Progenitor cell of endocrine pancreas (in vitro differentiated cells): Measurements from ENCODE around the gene ABCB9. TPM values are rescaled to one million over a fixed set of nuclear protein-coding genes. Genes with fewer than 3 reads are reported as not detected.

Experiments
- DNase-seq: peaks from one replicate; pipeline ENCODE4 v3.0.0; 2021; ENCODE audit warnings: low spot score; ENCODE audit not compliant: unreplicated experiment
- H3K27ac Mint-ChIP-seq: 2 replicates; pipeline ENCODE4 v1.8.0; 2021; ENCODE audit warnings: mild to moderate bottlenecking, moderate library complexity, mixed read lengths
- H3K27me3 Mint-ChIP-seq: 2 replicates; pipeline ENCODE4 v1.8.0; 2021; ENCODE audit warnings: mixed read lengths
- H3K36me3 Mint-ChIP-seq: 2 replicates; pipeline ENCODE4 v1.8.0; 2022; ENCODE audit warnings: mixed read lengths; ENCODE audit not compliant: insufficient read depth
- H3K4me1 Mint-ChIP-seq: 2 replicates; pipeline ENCODE4 v1.8.0; 2021; ENCODE audit warnings: low read depth, mixed read lengths
- H3K4me3 Mint-ChIP-seq: 2 replicates; pipeline ENCODE4 v1.8.0; 2021; ENCODE audit warnings: low read depth, mild to moderate bottlenecking, moderate library complexity, mixed read lengths
- H3K9me3 Mint-ChIP-seq: 2 replicates; pipeline ENCODE4 v1.8.0; 2021; ENCODE audit warnings: low read depth, mixed read lengths
- CTCF ChIP-seq: fragments of 200-600 bp; sonication (generic); IDR thresholded peaks from one replicate; pipeline ENCODE4 v1.5.0; 2021; ENCODE audit warnings: antibody characterized with exemption, mild to moderate bottlenecking; ENCODE audit not compliant: unreplicated experiment
- total RNA-seq: library from RNA; stranded (reverse); gene quantifications from 2 replicates; pipeline ENCODE4 v1.2.1, GENCODE V29; 2021

Gene ABCB9
- total RNA-seq, 1 donor from 2014 or later: 10.4 TPM

GRCh38 chr12:123010110-123010509 lies 43.8 kb upstream of the ABCB9 start:
- Mint-ChIP-seq H3K4me3 (no peak overlapping the region), H3K9me3 (no peaks in the 10 kb centered on the region), H3K27me3 (no peaks in the 10 kb centered on the region), H3K4me1 (no peaks in the 10 kb centered on the region), H3K27ac (no peak overlapping the region), H3K36me3 (no peaks in the 10 kb centered on the region)
- no peak for DNase-seq
- TF ChIP-seq CTCF: no peak

GRCh38 chr12:123006977-123007376 lies 40.7 kb upstream of the ABCB9 start:
- no peak for DNase-seq
- Mint-ChIP-seq H3K9me3 (no peaks in the 10 kb centered on the region), H3K27ac (no peak overlapping the region), H3K36me3 (no peaks in the 10 kb centered on the region), H3K4me3 (no peak overlapping the region), H3K27me3 (no peaks in the 10 kb centered on the region), H3K4me1 (no peaks in the 10 kb centered on the region)
- TF ChIP-seq CTCF: no peak

GRCh38 chr12:123005081-123005626 lies 38.9 kb upstream of the ABCB9 start:
- Mint-ChIP-seq H3K9me3 (no peaks in the 10 kb centered on the region), H3K4me1 (no peaks in the 10 kb centered on the region), H3K4me3 (no peak overlapping the region), H3K27me3 (no peaks in the 10 kb centered on the region), H3K27ac (no peak overlapping the region), H3K36me3 (no peaks in the 10 kb centered on the region)
- no peak for TF ChIP-seq CTCF
- DNase-seq: no peak

GRCh38 chr12:123004287-123004686 lies 38.0 kb upstream of the ABCB9 start:
- Mint-ChIP-seq H3K27me3 (no peaks in the 10 kb centered on the region), H3K4me3 (no peak overlapping the region), H3K4me1 (no peaks in the 10 kb centered on the region), H3K36me3 (no peaks in the 10 kb centered on the region), H3K9me3 (no peaks in the 10 kb centered on the region), H3K27ac (no peak overlapping the region)
- no peak for DNase-seq
- TF ChIP-seq CTCF: no peak

- Mint-ChIP-seq H3K27me3 (no peaks in the 10 kb centered on the region), H3K4me1 (no peaks in the 10 kb centered on the region), H3K4me3 (no peak overlapping the region), H3K27ac (no peak overlapping the region), H3K9me3 (no peaks in the 10 kb centered on the region), H3K36me3 (no peaks in the 10 kb centered on the region)
- DNase-seq: no peak
- no peak for TF ChIP-seq CTCF
These were observed 37.0 kb upstream of the ABCB9 start for GRCh38 chr12:123003257-123003656.
